Stimulated activated CD8-positive, alpha-beta memory T cell treated with anti-CD3 and anti-CD28 coated beads, Interleukin-15, amount 100 ng/mL, for 1 hour (primary cell): Measurements from ENCODE around the gene VIPR2.

Experiments
- DNase-seq: peaks from one replicate; pipeline ENCODE4 v3.0.0-alpha.2; 2020; ENCODE audit warnings: low read depth

The VIPR2 gene

DNA sequence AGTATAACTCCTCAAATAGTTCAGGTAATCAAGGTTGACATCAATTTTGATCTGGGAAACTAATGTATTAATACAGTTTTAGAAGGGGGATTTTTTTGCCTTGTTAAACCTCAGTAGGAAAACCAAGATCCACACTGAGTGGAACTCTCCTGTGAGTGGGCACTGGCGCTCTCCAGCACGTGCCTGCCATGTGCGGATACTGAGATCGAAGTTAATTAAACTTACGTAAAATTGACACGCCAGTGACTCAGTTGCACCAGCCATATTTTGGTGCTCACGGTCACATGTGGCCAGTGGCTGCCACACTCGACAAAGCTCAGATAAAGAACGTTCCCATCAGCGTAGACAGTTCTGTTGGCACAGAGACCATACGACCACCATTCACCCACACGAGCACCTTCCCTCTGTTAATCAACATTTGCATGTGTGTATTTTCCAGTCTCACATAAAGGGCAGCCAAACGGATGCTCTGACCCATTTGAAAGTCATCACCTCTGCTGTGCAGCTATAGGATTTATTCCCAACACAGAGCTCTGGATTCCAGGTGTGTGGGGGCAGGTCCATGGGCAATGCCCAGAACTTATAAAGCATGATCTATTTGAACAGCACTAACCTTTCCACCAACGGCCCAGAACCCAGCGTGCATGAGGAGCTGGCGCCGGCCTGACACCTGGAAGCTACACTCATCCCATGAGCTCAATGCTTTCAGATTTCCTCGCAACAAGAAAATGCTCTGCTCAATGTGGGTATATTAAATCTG is 77.7 kb downstream of the VIPR2 start:
- DNase-seq, result no peak

DNA sequence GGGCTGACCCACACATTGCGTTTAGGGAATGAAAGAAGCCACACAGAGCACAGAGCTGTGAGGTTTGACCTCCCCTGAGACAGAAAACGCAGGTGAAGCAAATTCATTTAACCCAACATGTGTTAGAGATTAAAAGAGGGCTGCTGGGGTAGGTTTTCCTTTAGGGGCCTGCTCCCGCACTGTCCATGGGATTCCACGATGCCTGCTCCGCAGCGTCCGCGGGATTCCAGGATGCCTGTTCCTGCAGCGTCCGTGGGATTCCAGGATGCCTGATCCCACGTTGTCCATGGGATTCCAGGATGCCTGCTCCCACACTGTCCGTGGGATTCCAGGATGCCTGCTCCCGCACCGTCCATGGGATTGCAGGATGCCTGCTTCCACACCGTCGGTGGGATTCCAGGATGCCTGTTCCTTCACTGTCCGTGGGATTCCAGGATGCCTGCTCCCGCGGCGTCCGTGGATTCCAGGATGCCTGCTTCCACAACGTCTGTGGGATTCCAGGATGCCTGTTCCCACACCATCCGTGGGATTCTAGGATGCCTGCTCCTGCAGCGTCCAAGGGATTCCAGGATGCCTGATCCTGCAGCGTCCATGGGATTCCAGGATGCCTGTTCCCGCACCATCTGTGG is 78.7 kb downstream of the VIPR2 start:
- DNase-seq, result no peak

DNA sequence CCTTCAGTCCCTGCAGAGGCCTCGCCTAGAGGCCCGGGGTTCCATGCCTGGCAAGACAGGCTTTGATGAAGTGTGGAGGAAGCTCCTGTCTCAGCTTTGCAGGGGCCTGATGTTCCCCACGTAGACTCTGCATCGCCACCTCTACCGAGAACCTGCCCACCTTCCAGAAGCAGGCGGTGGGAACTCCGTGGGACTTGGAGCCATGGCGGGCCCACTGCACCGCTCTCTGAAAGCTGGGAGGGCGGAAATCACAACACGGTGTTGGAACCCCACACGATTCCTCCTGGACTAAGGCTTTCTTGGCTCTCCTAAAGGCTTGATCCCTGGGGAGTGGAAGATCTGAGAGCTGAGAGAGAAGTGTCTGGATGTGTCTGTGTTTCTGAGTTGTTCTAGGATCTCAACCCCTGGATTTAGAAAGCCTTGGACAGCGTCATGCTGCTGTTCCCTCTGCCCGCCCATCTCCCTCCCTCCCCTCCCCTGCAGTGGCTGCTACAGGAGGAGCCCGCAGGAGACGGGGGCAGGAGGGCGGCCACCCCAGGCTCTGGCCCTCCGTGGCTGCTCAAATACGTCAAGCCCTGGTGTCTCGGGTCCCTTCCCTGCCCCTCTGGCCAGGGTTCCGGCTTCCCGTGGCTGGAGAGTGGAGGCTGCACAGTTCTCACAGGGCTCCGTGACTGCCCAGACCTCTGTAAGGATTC is 79.7 kb downstream of the VIPR2 start:
- DNase-seq, result no peak

DNA sequence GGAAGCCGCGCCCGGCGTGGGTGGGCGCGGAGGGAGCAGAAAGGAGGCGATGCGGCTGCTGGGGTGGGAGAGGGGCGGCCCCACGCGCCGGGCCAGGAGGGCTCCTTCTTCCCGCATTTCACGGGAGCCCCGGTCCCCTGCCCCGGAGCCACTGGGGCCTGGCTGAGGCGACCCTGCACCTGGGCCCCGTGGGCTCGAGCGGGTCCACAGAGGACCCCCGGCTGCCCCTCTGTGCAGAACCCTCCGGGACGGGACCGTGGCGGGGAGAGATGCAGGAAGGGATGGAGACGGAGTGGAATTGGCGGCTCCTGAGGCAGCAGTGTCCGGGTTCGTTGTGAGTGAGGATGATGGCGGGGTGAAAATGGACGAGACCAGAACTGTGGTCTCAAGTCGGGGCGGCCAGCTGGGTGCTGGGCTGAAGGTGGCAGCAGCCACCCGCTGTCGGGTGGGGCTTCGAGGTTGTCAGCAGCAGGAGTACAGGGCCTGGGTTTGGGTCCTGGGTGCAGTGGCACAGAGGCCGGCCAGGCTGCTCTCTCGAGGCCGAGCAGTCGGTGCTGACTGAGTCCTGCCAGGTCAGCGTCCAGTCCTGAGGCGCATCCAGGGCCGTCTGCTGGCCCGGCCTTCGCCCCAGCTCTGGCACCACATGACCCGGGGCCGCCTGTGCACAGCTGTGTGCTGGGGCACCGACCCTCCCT is 80.4 kb downstream of the VIPR2 start:
- DNase-seq, result no peak

DNA sequence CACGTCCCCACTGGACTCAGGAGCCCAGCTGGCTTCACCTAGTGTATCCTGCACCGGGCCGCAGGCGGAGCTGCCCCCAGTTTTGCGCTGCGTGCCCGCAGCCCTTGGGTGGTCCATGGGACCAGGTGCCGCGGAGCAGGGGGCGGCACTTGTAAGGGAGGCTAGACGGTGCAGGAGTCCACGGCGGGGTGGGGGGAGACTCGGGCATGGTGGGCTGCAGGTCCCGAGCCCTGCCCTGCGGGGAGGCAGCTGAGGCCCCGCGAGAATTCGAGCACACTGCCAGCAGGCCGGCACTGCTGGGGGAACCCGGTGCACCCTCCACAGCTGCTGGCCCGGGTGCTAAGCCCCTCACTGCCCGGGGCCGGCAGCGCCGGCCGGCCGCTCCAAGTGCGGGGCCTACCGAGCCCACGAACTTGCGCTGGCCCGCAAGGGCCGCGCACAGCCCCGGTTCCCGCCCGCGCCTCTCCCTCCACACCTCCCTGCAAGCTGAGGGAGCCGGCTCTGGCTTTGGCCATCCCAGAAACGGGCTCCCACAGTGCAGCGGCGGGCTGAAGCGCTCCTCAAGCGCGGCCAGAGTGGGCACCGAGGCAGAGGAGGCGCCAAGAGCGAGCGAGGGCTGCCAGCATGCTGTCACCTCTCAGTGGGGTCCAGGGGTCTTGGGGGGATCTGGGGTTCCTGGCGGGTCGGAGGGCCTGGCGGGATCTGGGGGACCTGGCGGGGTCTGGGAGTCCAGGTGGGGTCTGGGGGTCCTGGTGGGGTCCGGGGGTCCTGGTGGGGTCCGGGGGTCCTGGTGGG is 81.4 kb downstream of the VIPR2 start:
- no peak for DNase-seq

DNA sequence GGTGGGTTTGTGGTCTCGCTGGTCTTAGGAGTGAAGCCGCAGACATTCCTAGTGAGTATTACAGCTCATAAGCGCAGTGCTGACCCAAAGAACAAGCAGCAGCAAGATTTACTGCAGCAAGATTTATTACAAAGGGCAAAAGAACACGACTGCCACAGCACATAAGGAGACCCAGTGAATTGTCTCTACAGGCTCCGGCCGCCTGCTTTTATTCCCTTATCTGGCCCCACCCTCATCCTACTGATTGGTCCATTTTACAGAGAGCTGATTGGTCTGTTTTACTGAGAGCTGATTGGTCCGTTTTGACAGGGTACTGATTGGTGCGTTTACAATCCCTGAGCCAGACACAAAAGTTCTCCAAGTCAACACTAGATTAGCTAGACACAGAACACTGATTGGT is 82.1 kb downstream of the VIPR2 start:
- DNase-seq, result no peak

DNA sequence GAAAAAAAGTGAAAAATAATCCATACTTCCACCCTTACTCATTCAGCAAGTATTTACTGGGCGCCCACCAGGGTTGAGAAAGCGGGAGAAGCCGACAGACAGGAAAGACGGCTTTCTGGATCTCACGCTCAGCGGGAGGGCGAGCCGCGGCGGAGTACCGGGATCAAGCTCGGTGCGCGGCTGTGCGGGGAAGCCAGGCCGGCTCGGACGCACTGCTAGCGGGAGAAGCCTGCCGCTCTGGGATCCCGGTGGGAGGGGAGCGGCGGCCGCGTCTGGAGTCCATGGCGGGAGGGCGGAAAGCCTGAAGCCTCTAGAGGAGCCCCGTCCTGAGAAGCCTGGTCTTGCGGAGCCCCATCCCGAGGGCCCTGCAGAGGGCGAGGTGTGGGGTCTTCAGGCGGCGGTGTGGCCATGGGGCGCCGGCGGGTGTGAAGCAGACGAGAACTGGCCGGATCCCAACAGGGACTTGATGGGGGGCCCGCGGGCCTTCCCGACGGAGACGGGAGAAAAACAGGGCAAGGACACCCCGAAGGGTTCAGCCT is 82.9 kb downstream of the VIPR2 start:
- no peak for DNase-seq

DNA sequence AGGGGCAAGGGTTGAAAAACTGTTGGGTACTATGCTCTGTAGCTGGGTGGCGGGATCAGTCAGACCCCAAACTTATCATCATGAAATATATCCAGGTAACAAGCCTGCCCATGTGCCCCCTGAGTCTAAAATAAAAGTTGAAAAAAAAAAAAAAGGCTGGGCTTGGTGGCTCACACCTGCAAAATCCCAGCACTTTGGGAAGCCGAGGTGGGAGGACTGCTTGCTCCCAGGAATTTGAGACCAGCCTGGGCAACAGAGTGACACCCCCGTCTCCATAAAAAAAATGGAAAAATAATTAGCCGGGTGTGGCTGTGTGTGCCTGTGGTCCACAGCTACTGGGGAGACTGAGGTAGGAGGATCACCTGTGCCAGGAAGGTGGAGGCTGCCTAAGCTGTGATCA is 83.5 kb downstream of the VIPR2 start:
- no peak for DNase-seq

DNA sequence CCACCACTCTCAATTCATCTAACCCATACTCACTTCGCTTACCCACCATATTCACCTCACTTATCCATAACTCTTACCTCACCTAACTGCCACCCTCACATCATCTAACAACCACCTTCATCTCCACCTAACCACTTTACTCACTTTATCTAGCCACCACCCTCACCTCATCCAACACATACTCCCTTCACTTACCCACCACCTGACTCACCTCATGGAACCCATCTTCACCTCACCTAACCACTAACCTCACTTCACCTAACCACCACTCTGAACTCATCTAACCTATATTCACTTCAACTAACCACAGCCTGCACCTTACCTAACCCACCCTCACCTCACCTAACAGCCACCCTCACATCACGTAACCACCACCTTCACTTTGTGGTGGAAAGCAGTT is 84.2 kb downstream of the VIPR2 start:
- no peak for DNase-seq

DNA sequence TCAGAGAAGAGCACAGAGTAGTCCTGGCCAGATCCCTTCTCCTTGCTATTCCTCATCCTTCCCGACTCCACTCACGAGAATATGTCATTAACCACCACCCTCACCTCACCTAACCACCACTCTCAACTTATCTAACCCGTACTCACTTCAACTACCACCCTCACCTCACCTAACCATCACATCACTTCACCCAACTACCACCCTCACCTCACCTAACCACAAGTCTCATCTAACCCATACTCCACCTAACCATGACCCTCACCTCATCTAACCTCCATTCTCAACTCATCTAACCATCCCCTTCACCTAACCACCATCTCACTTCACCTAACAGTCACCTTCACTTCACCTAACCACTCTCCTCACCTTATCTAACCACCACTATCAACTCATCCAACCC is 85.0 kb downstream of the VIPR2 start:
- no peak for DNase-seq

DNA sequence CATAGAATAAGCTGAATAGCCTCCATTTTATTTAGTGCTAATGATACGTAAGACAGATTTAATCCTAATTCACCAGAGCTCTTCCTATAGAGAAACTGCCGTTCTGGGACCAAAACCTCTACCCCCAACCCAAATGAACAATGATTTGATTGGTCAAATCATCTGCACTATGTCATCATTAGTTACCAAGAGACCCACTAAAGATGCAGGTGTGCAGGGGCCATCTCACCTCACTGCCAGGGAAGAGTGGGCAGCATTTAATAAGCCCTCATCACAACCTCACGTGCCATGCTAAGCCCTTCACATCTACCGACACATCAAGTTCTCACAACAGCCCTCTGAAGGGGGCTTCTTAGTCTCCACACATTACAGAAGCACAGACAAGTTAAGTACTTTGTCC is 87.0 kb downstream of the VIPR2 start:
- DNase-seq, result no peak

DNA sequence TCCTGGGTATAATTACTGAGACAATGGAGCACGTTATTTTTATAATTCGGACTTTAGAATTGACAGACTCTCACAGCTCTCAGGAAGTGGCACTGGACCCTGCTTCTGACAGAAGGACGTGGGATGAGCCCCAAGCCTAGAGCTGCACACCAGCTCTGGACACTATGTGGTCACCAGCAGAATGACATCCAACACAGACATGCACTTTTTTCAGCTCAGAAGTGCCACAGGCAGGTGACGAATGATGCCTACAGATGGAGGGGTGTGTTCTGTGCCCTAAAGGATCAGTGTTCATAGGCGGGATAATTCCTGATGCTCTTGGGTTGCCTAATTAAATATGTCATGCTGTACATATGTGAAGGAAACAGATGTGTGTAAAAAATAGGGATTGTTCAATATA is 87.9 kb downstream of the VIPR2 start:
- DNase-seq, result no peak

DNA sequence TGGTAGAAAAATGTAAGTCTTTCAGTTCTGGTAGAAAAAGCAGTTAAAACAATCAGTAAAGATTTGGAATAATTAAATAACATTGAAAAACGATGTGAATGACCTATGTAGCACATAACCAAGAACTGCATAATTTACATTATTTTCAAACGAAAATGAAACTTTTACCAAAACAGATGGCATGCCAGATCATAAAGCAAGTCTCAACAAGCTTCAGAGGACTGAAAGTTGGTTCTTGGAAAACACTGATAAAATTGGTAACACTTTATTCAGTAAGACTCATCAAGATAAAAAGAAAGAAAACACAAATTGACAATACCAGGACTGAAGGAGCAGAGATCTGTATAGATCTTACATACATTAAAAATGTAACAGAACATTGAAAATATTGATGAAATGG is 92.8 kb downstream of the VIPR2 start:
- no peak for DNase-seq

DNA sequence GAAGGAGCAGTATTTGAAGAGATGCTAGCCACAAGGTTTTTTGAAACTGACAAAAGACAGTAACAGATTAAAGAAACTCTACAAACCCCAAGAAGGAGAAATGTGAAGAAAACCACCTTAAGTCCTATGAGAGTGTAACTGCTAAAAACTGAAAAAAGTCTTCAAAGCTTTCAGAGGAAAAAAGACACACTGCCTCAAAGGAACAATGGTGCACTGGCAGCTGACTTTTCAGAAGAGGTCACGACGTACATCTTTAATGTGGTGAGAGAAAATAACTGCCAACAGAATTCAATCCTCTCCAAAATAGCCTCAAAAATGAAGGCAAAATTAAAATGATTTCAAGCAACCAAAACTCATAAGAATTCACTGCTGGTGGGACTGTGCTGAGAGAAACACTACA is 94.0 kb downstream of the VIPR2 start:
- DNase-seq, result no peak

DNA sequence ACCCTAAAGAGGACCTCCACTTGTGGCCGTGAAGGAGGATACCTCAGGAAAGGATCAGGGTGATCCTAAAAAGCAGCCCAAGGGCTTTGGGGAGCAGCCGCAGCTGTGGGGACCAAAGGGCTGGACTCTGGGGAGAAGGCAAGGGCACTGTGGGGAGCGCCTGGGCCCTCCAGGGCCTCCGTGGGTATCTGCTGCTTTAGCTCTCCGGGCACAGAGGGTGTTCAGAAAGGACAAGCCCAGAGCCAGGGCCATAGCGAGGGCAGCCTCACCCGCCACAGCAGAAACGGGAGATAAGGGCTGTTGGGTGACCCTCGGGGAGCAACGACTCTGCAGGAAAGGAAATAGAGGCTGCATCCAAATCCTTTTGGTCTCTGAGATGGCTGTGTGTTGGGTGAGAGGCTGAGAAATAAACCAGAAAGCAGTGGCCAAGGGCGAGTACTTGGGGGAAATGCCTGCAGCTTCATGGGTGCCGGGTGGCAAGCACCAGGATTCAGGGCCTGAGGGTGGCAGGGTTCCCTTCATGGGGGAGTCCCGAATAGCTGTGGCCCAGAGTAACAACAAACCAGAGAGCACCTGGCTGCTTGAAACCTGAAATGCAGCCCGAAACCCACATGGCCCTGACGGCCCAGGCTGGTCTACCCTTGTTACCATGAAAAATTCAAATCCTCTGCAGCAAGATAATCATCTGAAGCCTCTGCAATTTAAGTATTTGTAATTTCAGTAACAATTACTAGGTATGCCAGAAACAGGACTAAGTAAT is 95.2 kb downstream of the VIPR2 start:
- DNase-seq, result no peak

DNA sequence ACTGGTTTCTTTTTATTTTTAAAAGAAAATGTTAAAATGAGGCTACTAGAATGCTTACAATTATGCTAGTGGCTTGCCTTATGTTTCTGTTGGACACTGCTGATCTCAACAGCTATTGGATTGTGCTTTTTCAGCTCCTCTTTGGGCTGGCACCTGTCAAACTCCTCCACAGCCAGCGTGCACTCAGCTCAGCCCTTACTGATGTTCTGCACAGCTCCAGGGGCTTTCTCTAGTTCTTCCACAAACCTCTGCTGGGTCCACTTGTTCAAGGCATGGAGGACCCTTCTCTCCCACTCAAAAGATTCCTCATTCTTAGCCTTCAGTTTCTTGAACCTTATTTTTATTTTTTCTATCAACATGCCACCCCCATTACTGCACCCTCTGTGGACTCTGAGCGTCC is 96.0 kb downstream of the VIPR2 start:
- DNase-seq, result no peak

DNA sequence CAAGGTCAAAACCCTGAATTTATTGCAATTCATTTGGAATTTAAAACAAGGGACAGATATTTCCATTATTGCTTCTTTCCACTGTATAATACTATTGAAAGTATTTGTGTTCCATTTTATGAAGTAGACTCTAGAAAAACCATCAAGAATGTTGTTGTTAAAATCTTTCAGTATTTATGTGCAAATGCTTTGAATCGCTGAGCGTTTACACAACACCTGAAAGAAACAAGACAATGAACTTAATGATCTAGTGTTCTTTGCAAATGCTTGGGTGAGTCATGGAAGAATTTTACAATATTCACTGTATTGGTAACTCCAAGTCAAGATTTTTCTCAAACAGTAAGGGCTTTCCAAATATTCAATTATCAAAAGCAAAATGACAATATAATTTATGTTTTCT is 97.1 kb downstream of the VIPR2 start:
- no peak for DNase-seq

DNA sequence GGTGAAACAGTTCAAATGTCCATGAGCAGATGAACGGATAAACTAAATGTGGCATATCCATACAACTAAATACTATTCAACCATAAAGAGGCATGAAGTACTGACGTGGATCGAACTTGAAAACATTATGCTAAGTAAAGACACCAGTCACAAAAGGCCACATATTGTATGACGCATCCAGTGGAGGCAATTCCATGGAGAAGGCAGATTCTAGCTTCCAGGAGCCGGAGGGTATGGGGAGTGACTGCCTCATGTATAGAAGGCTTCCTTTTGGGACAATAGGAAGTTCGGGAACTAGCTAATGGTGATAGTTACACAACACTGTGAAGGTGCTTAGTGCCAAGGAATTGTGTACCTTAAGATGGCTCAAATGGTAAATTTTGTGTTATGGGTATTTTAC is 98.4 kb downstream of the VIPR2 start:
- no peak for DNase-seq

DNA sequence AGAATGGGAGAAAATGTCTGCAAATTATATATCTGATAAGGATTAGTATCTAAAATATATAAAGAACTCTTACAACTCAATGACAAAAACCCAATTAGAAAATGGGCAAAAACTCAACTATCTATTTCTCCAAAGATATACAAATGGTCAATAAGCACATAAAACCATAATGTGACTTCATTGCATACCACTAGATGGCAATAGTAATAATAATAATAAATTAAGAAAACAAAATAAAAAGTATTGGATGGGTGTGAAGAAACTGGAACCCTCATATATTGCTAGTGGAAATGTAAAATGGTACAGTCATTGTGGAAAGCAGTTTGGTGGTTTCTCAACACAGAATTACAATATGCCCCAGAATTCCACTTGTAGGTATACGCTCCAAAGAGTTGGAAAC is 98.8 kb downstream of the VIPR2 start:
- DNase-seq, result no peak

DNA sequence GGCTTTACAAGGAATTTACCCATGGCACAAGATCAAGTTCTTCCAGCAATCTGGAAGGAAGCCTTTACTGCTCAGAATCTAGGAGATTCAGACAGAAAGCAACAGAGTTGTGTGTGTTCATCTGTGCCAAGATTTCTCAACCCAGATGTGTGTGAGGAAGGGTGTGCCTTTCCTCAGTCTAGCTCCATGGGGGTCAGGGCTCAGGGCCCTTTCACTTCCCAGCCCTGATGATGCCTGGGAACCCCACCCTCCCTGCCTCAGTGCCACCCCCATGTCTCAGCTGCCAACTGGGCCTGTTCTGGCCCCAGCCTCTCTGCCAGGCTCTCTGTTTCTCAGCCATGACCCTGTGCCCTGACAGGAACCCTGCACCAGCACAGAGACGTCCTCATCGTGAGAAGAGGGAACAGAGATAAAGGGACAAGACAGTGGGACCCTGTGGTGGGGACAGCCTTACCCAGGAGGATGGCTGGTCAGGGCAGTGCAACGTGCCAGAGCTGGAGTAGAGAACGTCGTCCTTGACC is 102.0 kb downstream of the VIPR2 start:
- DNase-seq, result no peak

DNA sequence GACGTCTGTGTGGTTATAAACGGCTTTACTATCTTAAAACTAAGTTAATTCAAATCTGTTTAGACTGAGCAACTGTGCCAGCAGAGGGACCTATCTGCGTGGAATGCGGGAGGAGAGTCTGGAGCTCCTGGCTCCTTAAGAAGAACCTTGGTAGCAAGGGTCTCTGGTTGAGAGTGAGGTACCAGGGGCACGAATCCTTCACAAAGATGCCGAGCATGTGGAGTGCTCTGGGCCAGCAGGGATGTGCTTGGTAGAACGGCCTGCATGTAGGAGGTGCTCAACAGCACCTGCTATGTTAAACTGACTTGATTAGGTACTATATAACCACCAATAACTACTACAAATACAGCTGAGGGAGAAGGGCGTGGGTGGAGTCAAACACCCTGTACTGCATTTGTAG is 102.6 kb downstream of the VIPR2 start:
- DNase-seq, result no peak
